Liver (tissue), 9 donors: Measurements from ENCODE around the gene C2orf49. TPM values are rescaled to one million over a fixed set of nuclear protein-coding genes. Genes with fewer than 3 reads are reported as not detected.

Source experiments
- DNase-seq: peaks from one replicate; pipeline ENCODE4 v3.0.0-alpha.2; 2017; ENCODE audit warnings: low spot score
- H3K27ac ChIP-seq, 2 donors: one replicate each; pipeline ENCODE4 v1.7.0; 2013; ENCODE audit warnings: inconsistent platforms in 2 of 2, low read length in 2 of 2, control low read depth in 1 of 2, low read depth in 1 of 2, mild to moderate bottlenecking in 1 of 2
- H3K27me3 ChIP-seq, 4 donors: one replicate each; pipeline versions ENCODE4 v1.6.1 to v1.7.0; 2013; ENCODE audit warnings: low read length in 3 of 4, inconsistent platforms in 1 of 4, mild to moderate bottlenecking in 1 of 4, moderate library complexity in 1 of 4; ENCODE audit not compliant: control insufficient read depth in 4 of 4, insufficient read depth in 4 of 4
- H3K36me3 ChIP-seq, 4 donors: one replicate each; pipeline versions ENCODE4 v1.6.1 to v1.7.0; 2013; ENCODE audit warnings: low read length in 3 of 4, mild to moderate bottlenecking in 3 of 4, low read depth in 1 of 4, moderate library complexity in 1 of 4; ENCODE audit not compliant: control insufficient read depth in 4 of 4, insufficient read depth in 3 of 4
- H3K4me1 ChIP-seq, 4 donors: one replicate each; pipeline versions ENCODE4 v1.6.1 to v1.7.0; 2013; ENCODE audit warnings: low read length in 3 of 4, mild to moderate bottlenecking in 3 of 4, moderate library complexity in 1 of 4; ENCODE audit not compliant: control insufficient read depth in 4 of 4, insufficient read depth in 4 of 4
- H3K4me3 ChIP-seq, 3 donors: one replicate each; pipeline versions ENCODE4 v1.6.1 to v1.7.0; 2013; ENCODE audit warnings: low read length in 3 of 3, control low read depth in 1 of 3, low read depth in 1 of 3, mild to moderate bottlenecking in 1 of 3
- H3K9ac ChIP-seq, 2 donors: one replicate each; pipeline ENCODE4 v1.7.0; 2013; ENCODE audit warnings: low read length in 2 of 2, mild to moderate bottlenecking in 2 of 2, moderate library complexity in 2 of 2, control low read depth in 1 of 2, low read depth in 1 of 2
- H3K9me3 ChIP-seq, 4 donors: one replicate each; pipeline versions ENCODE4 v1.6.1 to v1.7.0; 2013; ENCODE audit warnings: low read length in 3 of 4; ENCODE audit not compliant: control insufficient read depth in 4 of 4
- CTCF ChIP-seq: fragments of 150-350 bp; IDR thresholded peaks from 2 replicates; pipeline ENCODE4 v1.5.1; 2017; ENCODE audit warnings: improper control_type of control experiment, low read depth, low read length; ENCODE audit not compliant: missing input control
- EGR1 ChIP-seq, 2 donors: IDR thresholded peaks; 2 replicates each; pipeline ENCODE4 v1.6.1; 2016 to 2018; ENCODE audit warnings: antibody characterized with exemption in 2 of 2, low read depth in 2 of 2
- FOXA1 ChIP-seq: IDR thresholded peaks from 2 replicates; pipeline ENCODE4 v1.6.1; 2016; ENCODE audit warnings: antibody characterized with exemption
- FOXA2 ChIP-seq: IDR thresholded peaks from 2 replicates; pipeline ENCODE4 v1.6.1; 2016; ENCODE audit warnings: antibody characterized with exemption
- HNF4G ChIP-seq: IDR thresholded peaks from 2 replicates; pipeline ENCODE4 v1.6.1; 2016; ENCODE audit warnings: antibody characterized with exemption
- JUND ChIP-seq, 2 donors: IDR thresholded peaks; 2 replicates each; pipeline ENCODE4 v1.6.1; 2016; ENCODE audit warnings: antibody characterized with exemption in 2 of 2
- MAX ChIP-seq: IDR thresholded peaks from 2 replicates; pipeline ENCODE4 v1.6.1; 2016; ENCODE audit warnings: antibody characterized with exemption
- NR2F2 ChIP-seq: IDR thresholded peaks from 2 replicates; pipeline ENCODE4 v1.6.1; 2016; ENCODE audit warnings: antibody characterized with exemption
- RAD21 ChIP-seq, 2 donors: IDR thresholded peaks; 2 replicates each; pipeline ENCODE4 v1.6.1; 2016; ENCODE audit warnings: antibody characterized with exemption in 2 of 2, mild to moderate bottlenecking in 2 of 2
- REST ChIP-seq: IDR thresholded peaks from 2 replicates; pipeline ENCODE4 v1.6.1; 2016; ENCODE audit warnings: antibody characterized with exemption, mild to moderate bottlenecking
- SP1 ChIP-seq: IDR thresholded peaks from 2 replicates; pipeline ENCODE4 v1.6.1; 2018; ENCODE audit warnings: antibody characterized with exemption, mild to moderate bottlenecking
- TAF1 ChIP-seq: conservative IDR thresholded peaks from 2 replicates; pipeline ENCODE4 v1.6.1; 2016; ENCODE audit warnings: antibody characterized with exemption, mild to moderate bottlenecking
- YY1 ChIP-seq: IDR thresholded peaks from 2 replicates; pipeline ENCODE4 v1.6.1; 2016; ENCODE audit warnings: antibody characterized with exemption, mild to moderate bottlenecking
- ZBTB33 ChIP-seq: IDR thresholded peaks from 2 replicates; pipeline ENCODE4 v1.6.1; 2016; ENCODE audit warnings: antibody characterized with exemption
- WGBS: extraction: QIAGEN DNeasy Blood & Tissue Kit; methylation state at CpG from one replicate; pipeline ENCODE4 v1.1.7; 2013; 5-methylcytosine and 5-hydroxymethylcytosine counted together
- polyA plus RNA-seq, 2 donors: library from polyadenylated mRNA; stranded (reverse) in 1 of 2; unstranded in 1 of 2; fragments of 200-250 nt in 1 of 2; fragments of >200 nt in 1 of 2; fragmentation: Nextera tagmentation in 1 of 2; extraction: Ambion mirVana in 1 of 2; gene quantifications; one replicate each; pipeline versions ENCODE4 v1.2.1 to v1.2.3, GENCODE V29; 2013 to 2015
- total RNA-seq, 2 donors: library from RNA; depleted of rRNA; stranded (reverse); fragments of >200 nt; gene quantifications; one replicate each; pipeline ENCODE4 v1.2.3, GENCODE V29; 2014
- TF ChIP-seq, protein P1 (sequence below): IDR thresholded peaks from 2 replicates; pipeline ENCODE4 v1.6.1; 2016; ENCODE audit warnings: antibody characterized with exemption
- donor health status: healthy.
- donor health status: healthy.
- donor health status: healthy.
- donor health status: healthy.
- donor health status: healthy.

C2orf49 gene
- total and polyA plus RNA-seq, 4 donors: 3.3 to 8.2 (median 8.1) TPM

- DNase-seq: no peak
- Histone ChIP-seq H3K36me3 (peaks cover 0 to 2% (median 1%) of the 10 kb centered on the region in 4 donors), H3K4me1 (peaks cover 0 to under 1% (median 0%) of the 10 kb centered on the region in 4 donors), H3K27ac (no peak overlapping the region), H3K9me3 (no peaks in the 10 kb centered on the region), H3K9ac (no peak overlapping the region), H3K27me3 (no peaks in the 10 kb centered on the region), H3K4me3 (no peak overlapping the region)
- no peak for TF ChIP-seq NR2F2
- no peak for TF ChIP-seq REST
- TF ChIP-seq RAD21 (IDR thresholded peaks at IDR 0.05): no peak
- TF ChIP-seq CTCF: no peak
- TF ChIP-seq, protein P1, sequence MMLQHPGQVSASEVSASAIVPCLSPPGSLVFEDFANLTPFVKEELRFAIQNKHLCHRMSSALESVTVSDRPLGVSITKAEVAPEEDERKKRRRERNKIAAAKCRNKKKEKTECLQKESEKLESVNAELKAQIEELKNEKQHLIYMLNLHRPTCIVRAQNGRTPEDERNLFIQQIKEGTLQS: no peak
- TF ChIP-seq JUND (IDR thresholded peaks at IDR 0.05): no peak
- TF ChIP-seq SP1: no peak
- no peak for TF ChIP-seq EGR1 (IDR thresholded peaks at IDR 0.05; ENCODE audit: low read depth in 2 of 2)
- no peak for TF ChIP-seq TAF1
- TF ChIP-seq HNF4G: no peak
- no peak for TF ChIP-seq ZBTB33
- no peak for TF ChIP-seq FOXA2
- TF ChIP-seq FOXA1: no peak
- 83% methylated on average over 5 of the region's 5 CpGs for WGBS
These were observed 27.2 kb downstream of the C2orf49 start for GRCh38 chr2:105364436-105365139.

- Histone ChIP-seq H3K27ac (no peak overlapping the region), H3K9ac (no peak overlapping the region), H3K9me3 (no peaks in the 10 kb centered on the region), H3K27me3 (no peaks in the 10 kb centered on the region), H3K4me1 (peaks cover 0 to 3% (median 0%) of the 10 kb centered on the region in 4 donors), H3K4me3 (no peak overlapping the region), H3K36me3 (peaks cover 0 to 2% (median 1%) of the 10 kb centered on the region in 4 donors)
- WGBS: 72% methylated on average over 3 of the region's 3 CpGs
- TF ChIP-seq REST (no peak), MAX (no peak), YY1 (no peak), ZBTB33 (no peak), CTCF (no peak)
- no peak for DNase-seq
These were observed 27.9 kb downstream of the C2orf49 start for GRCh38 chr2:105365206-105365605.
